K562 (cell line): Measurements from ENCODE around the gene CUL2. TPM values are rescaled to one million over a fixed set of nuclear protein-coding genes. Genes with fewer than 3 reads are reported as not detected.

Experiments used
- BRD9 ChIP-seq: fragments of 450-650 bp; IDR thresholded peaks from 2 replicates; pipeline ENCODE4 v1.6.1; 2018; ENCODE audit warnings: low read depth; ENCODE audit not compliant: partially characterized antibody
- CC2D1A ChIP-seq: fragments of 450-650 bp; IDR thresholded peaks from 2 replicates; pipeline ENCODE4 v1.6.1; 2017; ENCODE audit warnings: mild to moderate bottlenecking
- ETV1 ChIP-seq: fragments of 450-650 bp; conservative IDR thresholded peaks from 2 replicates; pipeline ENCODE4 v1.6.1; 2016; ENCODE audit warnings: missing genetic modification characterization, control low read depth, low read depth, missing compliant biosample characterization
- FOXM1 ChIP-seq, 2 experiments: fragments of 450-650 bp in 1 of 2; sonication (generic) in 1 of 2; formaldehyde crosslinking in 1 of 2; IDR thresholded peaks; 2 replicates each; pipeline versions ENCODE4 v1.6.1 to v1.9.0; 2017 to 2022; ENCODE audit warnings: low read depth in 2 of 2, mild to moderate bottlenecking in 2 of 2, missing genetic modification reagents in 1 of 2, moderate library complexity in 1 of 2
- HIVEP1 ChIP-seq: fragments of 250-450 bp; sonication (Bioruptor Pico); IDR thresholded peaks from 2 replicates; pipeline ENCODE4 v1.4.0; 2020; ENCODE audit warnings: mild to moderate bottlenecking
- LCOR ChIP-seq: sonication (generic); formaldehyde crosslinking; IDR thresholded peaks from 2 replicates; pipeline ENCODE4 v1.8.0; 2022; ENCODE audit warnings: mild to moderate bottlenecking, missing genetic modification reagents
- MAFK ChIP-seq: IDR thresholded peaks from 2 replicates; pipeline ENCODE4 v1.6.1; 2011; ENCODE audit warnings: low read length, improper control_type of control experiment
- MBD2 ChIP-seq: sonication (generic); IDR thresholded peaks from 2 replicates; pipeline ENCODE4 v1.6.1; 2016; ENCODE audit warnings: low read depth, borderline replicate concordance
- NBN ChIP-seq: fragments of 450-650 bp; IDR thresholded peaks from 2 replicates; pipeline ENCODE4 v1.6.1; 2016; ENCODE audit warnings: low read depth, mild to moderate bottlenecking
- NCOA2 ChIP-seq, 2 experiments: fragments of 450-650 bp; IDR thresholded peaks; 2 replicates each; pipeline ENCODE4 v1.6.1; 2018; ENCODE audit warnings: mild to moderate bottlenecking in 2 of 2, moderate library complexity in 1 of 2; ENCODE audit not compliant: partially characterized antibody in 2 of 2
- NEUROD1 ChIP-seq: fragments of 150-350 bp; IDR thresholded peaks from 2 replicates; pipeline ENCODE4 v1.6.1; 2014; ENCODE audit warnings: borderline replicate concordance, low read length, low read depth; ENCODE audit not compliant: partially characterized antibody
- PHF20 ChIP-seq: fragments of 450-650 bp; IDR thresholded peaks from 2 replicates; pipeline ENCODE4 v1.6.1; 2018; ENCODE audit not compliant: partially characterized antibody
- RFX5 ChIP-seq: IDR thresholded peaks from 2 replicates; pipeline ENCODE4 v1.6.1; 2011; ENCODE audit warnings: low read depth, mild to moderate bottlenecking, improper control_type of control experiment, low read length
- SIX5 ChIP-seq, 2 experiments: IDR thresholded peaks; 2 replicates each; pipeline ENCODE4 v1.6.1; 2011; ENCODE audit warnings: low read length in 2 of 2, borderline replicate concordance in 1 of 2, low read depth in 1 of 2, mild to moderate bottlenecking in 1 of 2, moderate library complexity in 1 of 2; ENCODE audit not compliant: insufficient read depth in 1 of 2
- SOX6 ChIP-seq: fragments of 450-650 bp; IDR thresholded peaks from 2 replicates; pipeline ENCODE4 v1.6.1; 2014; ENCODE audit warnings: mild to moderate bottlenecking
- TAF7 ChIP-seq: fragments of 450-650 bp; IDR thresholded peaks from 2 replicates; pipeline ENCODE4 v1.6.1; 2016; ENCODE audit warnings: missing genetic modification characterization, missing compliant biosample characterization
- TCF7L2 ChIP-seq: fragments of 150-350 bp; IDR thresholded peaks from 2 replicates; pipeline ENCODE4 v1.6.1; 2016; ENCODE audit warnings: low read depth, mild to moderate bottlenecking, low read length, moderate library complexity
- U2AF2 ChIP-seq: fragments of 200-400 bp; formaldehyde crosslinking; optimal IDR thresholded peaks from 2 replicates; pipeline ENCODE3; 2017; ENCODE audit warnings: low read depth, mild to moderate bottlenecking, low read length
- WHSC1 ChIP-seq: IDR thresholded peaks from one replicate; pipeline ENCODE4 v1.6.1; 2012; ENCODE audit warnings: low read length, control low read depth, inconsistent platforms
- ZNF232 ChIP-seq: sonication (generic); formaldehyde crosslinking; IDR thresholded peaks from 2 replicates; pipeline ENCODE4 v1.8.0; 2022; ENCODE audit warnings: mild to moderate bottlenecking, missing genetic modification reagents
- ZNF707 ChIP-seq: fragments of 250-450 bp; sonication (Bioruptor Pico); conservative IDR thresholded peaks from 2 replicates; pipeline ENCODE4 v1.8.0; 2022; ENCODE audit warnings: inconsistent platforms, mild to moderate bottlenecking, moderate library complexity
- polyA plus RNA-seq, 8 experiments: library from polyadenylated mRNA; depleted of rRNA in 4 of 8; stranded (reverse) in 5 of 8; unstranded in 3 of 8; fragments of >200 nt; fragmentation: Nextera tagmentation in 2 of 8; fragmentation: Illumina TruSeq in 1 of 8; extraction: Ambion mirVana in 2 of 8; extraction: Trizol in 1 of 8; gene quantifications; 2 replicates each; pipeline versions ENCODE4 v1.2.1 to v1.2.3, GENCODE V29; 2011 to 2014; ENCODE audit warnings: inconsistent platforms in 1 of 8, missing spikeins in 1 of 8
- total RNA-seq, 7 experiments: library from RNA; depleted of rRNA in 6 of 7; stranded (reverse); fragments of >200 nt in 6 of 7; fragmentation: Illumina TruSeq in 2 of 7; extraction: Trizol in 2 of 7; gene quantifications; 2 replicates each; pipeline versions ENCODE4 v1.2.1 to v1.2.3, GENCODE V29; 2011 to 2021; ENCODE audit warnings: low replicate concordance in 1 of 7
- TF ChIP-seq, protein P1 (sequence below): fragments of 450-650 bp; IDR thresholded peaks from 2 replicates; pipeline ENCODE4 v1.7.0; 2016; ENCODE audit warnings: borderline replicate concordance
- TF ChIP-seq, protein P2 (sequence below): fragments of 450-650 bp; conservative IDR thresholded peaks from 2 replicates; pipeline ENCODE4 v1.6.1; 2016; ENCODE audit warnings: missing genetic modification characterization, low read depth, mild to moderate bottlenecking, control low read depth, missing compliant biosample characterization
- TF ChIP-seq, protein P3 (sequence below): IDR thresholded peaks from 2 replicates; pipeline ENCODE4 v1.6.1; 2012; ENCODE audit warnings: low read depth, low read length, improper control_type of control experiment, borderline replicate concordance

CUL2 gene
- total and polyA plus RNA-seq, 9 of the 15 experiments (the other 6 are each of a cell fraction or from before 2014, with no cell fraction given) = 17.3 to 46.3 (median 41.2) TPM

DNA sequence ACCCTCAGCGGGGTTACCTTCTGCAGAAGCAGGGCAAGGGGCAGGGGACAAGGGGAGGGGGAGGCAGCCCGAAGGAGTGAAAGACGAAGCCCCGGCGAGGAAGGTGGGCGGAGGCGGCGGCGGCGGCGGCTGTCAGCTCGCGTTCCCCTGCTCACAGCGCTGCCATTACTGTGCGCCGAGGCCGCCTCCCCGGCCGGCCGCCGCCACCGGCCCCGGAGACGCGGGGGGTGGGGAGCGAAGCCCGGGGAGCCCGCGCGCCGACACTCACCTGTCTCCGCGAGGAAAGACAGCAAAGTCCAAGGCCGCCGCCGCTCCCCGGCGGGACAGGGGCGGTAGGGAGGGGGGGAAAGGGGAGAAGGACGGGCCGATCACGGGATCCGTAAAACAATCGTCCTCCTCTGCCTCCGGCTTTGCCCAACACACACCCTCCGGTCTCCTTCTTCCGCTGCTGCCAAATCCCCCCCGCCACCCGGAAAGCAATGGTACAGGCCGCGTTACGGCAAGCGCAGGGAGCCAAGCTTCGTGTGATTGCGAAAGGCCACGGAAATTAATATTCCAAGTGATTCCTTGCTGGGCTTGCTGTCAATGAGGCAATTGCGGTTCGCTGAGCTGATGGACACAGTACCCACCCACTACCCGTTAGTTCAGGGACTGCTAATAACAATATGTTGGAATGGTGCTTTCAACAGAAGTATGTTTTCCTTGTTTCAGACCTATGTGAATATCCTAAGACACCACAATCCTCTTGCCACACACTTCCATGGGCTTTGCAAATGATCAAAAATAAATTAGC lies at the start of gene CUL2 (continued):
- TF ChIP-seq NEUROD1 (peak; percentile 95), ETV1 (peak; percentile 93), LCOR (CRISPR knock-in tag) (no peak), SOX6 (no peak), U2AF2 (no peak), TCF7L2 (peak; percentile 83), CC2D1A (no peak), SIX5 (IDR thresholded peaks at IDR 0.05; ENCODE audit: borderline replicate concordance in 1 of 2, insufficient read depth in 1 of 2, low read depth in 1 of 2, low read length in 2 of 2) (peak in 1 of 2 experiments; percentile 38; a peak in 2 of 4 replicates), NBN (peak; percentile 73; the same call in 1 of the 2 replicates), ZNF707 (CRISPR knock-in tag) (no peak), ZNF232 (no peak), FOXM1 (IDR thresholded peaks at IDR 0.05; ENCODE audit: low read depth) (peak; percentile 96), FOXM1 (CRISPR knock-in tag; IDR thresholded peaks at IDR 0.05; ENCODE audit: low read depth) (no peak), NCOA2 (IDR thresholded peaks at IDR 0.05; ENCODE audit: partially characterized antibody in 2 of 2) (peak in 1 of 2 experiments; percentile 84), PHF20 (peak; percentile 63), TAF7 (peak; percentile 32; the same call in 1 of the 2 replicates), MAFK (peak; percentile 16; the same call in 1 of the 2 replicates), MBD2 (peak; percentile 96), RFX5 (no peak), HIVEP1 (CRISPR knock-in tag) (no peak), WHSC1 (no peak), BRD9 (peak; percentile 50)
- TF ChIP-seq, protein P1, sequence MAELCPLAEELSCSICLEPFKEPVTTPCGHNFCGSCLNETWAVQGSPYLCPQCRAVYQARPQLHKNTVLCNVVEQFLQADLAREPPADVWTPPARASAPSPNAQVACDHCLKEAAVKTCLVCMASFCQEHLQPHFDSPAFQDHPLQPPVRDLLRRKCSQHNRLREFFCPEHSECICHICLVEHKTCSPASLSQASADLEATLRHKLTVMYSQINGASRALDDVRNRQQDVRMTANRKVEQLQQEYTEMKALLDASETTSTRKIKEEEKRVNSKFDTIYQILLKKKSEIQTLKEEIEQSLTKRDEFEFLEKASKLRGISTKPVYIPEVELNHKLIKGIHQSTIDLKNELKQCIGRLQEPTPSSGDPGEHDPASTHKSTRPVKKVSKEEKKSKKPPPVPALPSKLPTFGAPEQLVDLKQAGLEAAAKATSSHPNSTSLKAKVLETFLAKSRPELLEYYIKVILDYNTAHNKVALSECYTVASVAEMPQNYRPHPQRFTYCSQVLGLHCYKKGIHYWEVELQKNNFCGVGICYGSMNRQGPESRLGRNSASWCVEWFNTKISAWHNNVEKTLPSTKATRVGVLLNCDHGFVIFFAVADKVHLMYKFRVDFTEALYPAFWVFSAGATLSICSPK = 0 out of 2 replicates have a peak, but pooled peaks have one; percentile 58
- TF ChIP-seq, protein P2, sequence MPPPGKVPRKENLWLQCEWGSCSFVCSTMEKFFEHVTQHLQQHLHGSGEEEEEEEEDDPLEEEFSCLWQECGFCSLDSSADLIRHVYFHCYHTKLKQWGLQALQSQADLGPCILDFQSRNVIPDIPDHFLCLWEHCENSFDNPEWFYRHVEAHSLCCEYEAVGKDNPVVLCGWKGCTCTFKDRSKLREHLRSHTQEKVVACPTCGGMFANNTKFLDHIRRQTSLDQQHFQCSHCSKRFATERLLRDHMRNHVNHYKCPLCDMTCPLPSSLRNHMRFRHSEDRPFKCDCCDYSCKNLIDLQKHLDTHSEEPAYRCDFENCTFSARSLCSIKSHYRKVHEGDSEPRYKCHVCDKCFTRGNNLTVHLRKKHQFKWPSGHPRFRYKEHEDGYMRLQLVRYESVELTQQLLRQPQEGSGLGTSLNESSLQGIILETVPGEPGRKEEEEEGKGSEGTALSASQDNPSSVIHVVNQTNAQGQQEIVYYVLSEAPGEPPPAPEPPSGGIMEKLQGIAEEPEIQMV = peak; percentile 57; the same call in 1 of the 2 replicates
- TF ChIP-seq, protein P3, sequence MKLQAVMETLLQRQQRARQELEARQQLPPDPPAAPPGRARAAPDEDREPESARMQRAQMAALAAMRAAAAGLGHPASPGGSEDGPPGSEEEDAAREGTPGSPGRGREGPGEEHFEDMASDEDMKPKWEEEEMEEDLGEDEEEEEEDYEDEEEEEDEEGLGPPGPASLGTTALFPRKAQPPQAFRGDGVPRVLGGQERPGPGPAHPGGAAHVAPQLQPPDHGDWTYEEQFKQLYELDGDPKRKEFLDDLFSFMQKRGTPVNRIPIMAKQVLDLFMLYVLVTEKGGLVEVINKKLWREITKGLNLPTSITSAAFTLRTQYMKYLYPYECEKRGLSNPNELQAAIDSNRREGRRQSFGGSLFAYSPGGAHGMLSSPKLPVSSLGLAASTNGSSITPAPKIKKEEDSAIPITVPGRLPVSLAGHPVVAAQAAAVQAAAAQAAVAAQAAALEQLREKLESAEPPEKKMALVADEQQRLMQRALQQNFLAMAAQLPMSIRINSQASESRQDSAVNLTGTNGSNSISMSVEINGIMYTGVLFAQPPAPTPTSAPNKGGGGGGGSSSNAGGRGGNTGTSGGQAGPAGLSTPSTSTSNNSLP = peak; percentile 81
